HAP-1 (cell line): ENCODE data around the gene PARP12.

Source experiments
- DNase-seq, 2 experiments: peaks; one replicate each; pipeline ENCODE4 v3.0.0-alpha.2; 2016 to 2020; ENCODE audit warnings: low spot score in 2 of 2
- H3K27me3 ChIP-seq: fragments of 250-450 bp; sonication (Bioruptor Pico); 2 replicates; pipeline ENCODE4 v1.5.1; 2020; ENCODE audit warnings: low read depth, mild to moderate bottlenecking, moderate library complexity
- H3K36me3 ChIP-seq: fragments of 250-450 bp; sonication (Bioruptor Pico); replicated peaks from 2 replicates; pipeline ENCODE4 v1.5.1; 2020; ENCODE audit warnings: mild to moderate bottlenecking
- H3K4me1 ChIP-seq: fragments of 250-450 bp; sonication (Bioruptor Pico); 2 replicates; pipeline ENCODE4 v1.5.1; 2020; ENCODE audit warnings: mild to moderate bottlenecking
- H3K4me3 ChIP-seq: fragments of 250-450 bp; sonication (Bioruptor Pico); 2 replicates; pipeline ENCODE4 v1.5.1; 2020; ENCODE audit warnings: mild to moderate bottlenecking, moderate library complexity
- H3K9me3 ChIP-seq: fragments of 250-450 bp; sonication (Bioruptor Pico); 2 replicates; pipeline ENCODE4 v1.5.1; 2020; ENCODE audit warnings: mild to moderate bottlenecking, moderate library complexity
- in situ Hi-C: fragments of 300-500 bp; cut with MboI; formaldehyde crosslinking; loops from 3 replicates; pipeline ENCODE4 v1.14.3; 2020; ENCODE audit warnings: low sequenced_read_pairs, inconsistent platforms, mixed read lengths

Gene PARP12

DNA sequence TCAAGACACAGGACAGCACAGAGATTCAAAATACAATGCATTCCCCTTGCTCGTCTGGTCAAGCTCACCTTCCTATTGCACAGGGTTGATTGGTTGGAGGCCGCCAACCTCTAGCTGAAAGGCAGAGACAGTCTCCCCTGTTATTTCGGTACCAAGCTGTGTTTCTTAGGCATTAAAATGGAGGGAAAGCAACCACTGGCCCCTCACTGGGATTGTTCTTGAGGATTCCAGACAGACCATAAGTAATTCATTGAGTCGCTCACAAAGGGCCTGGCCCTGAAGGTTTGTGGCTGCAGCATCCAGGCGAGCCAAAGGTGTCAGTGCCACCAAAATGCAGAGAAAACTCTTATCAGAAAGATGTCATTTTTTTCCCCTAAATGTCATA is 81.2 kb downstream of the PARP12 start:
- H3K9me3 ChIP-seq, result no peaks in the 10 kb centered on the region
- H3K36me3 ChIP-seq, result no peaks in the 10 kb centered on the region
- in situ Hi-C loops, result no loop called here
- no peak overlapping the region for H3K4me3 ChIP-seq
- H3K27me3 ChIP-seq, result no peaks in the 10 kb centered on the region; the same call in 1 of the 2 replicates
- DNase-seq, result no peak
- H3K4me1 ChIP-seq, result no peaks in the 10 kb centered on the region

DNA sequence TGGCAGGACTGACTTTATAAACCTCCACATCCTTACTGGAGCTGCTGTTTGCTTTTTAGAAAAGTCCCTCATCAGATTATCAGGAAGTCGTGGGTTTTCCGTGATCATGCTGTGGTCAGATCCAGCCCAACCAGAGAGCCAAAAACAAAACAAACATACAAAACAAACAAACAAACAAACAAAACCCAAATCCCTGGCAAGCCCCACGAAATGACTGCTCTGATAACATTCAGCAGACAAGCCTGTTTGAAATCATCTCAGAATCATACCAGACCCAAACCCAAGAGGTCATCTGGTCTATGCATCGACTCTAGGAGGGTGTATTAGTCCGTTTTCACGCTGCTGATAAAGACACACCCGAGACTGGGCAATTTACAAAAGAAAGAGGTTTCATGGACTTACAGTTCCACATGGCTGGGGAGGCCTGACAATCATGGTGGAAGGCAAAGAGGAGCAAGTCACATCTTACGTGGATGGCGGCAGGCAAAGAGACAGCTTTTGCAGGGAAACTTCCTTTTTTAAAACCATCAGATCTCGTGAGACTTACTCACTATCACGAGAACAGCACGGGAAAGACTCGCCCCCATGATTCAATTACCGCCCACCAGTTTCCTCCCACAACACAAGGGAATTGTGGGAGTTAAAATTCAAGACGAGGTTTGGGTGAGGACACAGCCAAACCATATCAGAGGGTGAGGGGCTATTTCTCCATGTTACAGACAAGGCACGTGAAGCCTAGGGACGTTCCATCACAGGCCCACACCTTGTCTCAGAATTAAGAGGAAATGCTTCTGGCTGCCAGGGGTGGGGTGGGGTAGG is 85.7 kb downstream of the PARP12 start:
- in situ Hi-C loops, result no loop called here
- Histone ChIP-seq H3K4me3 (no peak overlapping the region), H3K9me3 (no peaks in the 10 kb centered on the region), H3K4me1 (peaks cover 7% of the 10 kb centered on the region), H3K27me3 (no peaks in the 10 kb centered on the region), H3K36me3 (no peaks in the 10 kb centered on the region)
- DNase-seq, result no peak

DNA sequence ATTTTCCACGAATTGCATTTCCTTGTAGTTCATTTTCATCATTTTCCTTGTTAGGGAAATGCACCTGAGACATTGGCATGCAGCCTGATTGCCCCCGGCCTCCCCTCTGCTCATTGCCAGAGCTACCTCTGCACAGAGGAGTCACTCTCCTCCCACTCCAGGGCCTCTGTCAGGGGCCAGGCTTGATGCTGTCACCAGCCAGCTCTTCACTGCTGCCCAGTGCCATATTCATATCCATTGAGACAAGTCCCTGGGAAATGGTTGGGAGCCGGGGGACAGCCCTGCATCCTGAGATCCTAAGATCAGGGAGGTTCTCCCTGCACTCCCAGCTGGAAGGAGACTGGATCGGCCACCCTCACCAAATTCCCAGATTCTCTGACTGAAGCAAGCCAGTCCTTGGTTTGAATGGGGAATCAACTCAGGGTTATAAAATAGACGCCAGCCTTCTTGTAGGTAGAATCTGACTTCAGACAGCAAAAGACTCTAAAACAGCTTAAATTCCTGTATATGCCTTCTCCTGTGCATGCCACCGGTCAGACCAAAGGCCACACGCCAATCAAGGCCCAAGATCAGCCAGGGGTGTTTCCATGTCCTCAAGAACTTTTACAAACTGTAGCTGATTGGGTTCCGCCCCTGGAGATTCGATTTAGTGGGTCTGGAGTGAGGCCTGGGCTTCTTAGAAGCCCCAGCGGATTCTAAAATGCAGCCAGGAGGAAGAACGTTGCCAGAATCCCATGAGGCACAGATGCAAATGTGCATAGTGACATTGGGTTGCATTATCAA is 86.5 kb downstream of the PARP12 start:
- H3K36me3 ChIP-seq, result no peaks in the 10 kb centered on the region
- peaks cover 11% of the 10 kb centered on the region for H3K4me1 ChIP-seq
- no peak for DNase-seq
- H3K27me3 ChIP-seq, result no peaks in the 10 kb centered on the region
- H3K4me3 ChIP-seq, result no peak overlapping the region
- no peaks in the 10 kb centered on the region for H3K9me3 ChIP-seq
- in situ Hi-C loops, result no loop called here

DNA sequence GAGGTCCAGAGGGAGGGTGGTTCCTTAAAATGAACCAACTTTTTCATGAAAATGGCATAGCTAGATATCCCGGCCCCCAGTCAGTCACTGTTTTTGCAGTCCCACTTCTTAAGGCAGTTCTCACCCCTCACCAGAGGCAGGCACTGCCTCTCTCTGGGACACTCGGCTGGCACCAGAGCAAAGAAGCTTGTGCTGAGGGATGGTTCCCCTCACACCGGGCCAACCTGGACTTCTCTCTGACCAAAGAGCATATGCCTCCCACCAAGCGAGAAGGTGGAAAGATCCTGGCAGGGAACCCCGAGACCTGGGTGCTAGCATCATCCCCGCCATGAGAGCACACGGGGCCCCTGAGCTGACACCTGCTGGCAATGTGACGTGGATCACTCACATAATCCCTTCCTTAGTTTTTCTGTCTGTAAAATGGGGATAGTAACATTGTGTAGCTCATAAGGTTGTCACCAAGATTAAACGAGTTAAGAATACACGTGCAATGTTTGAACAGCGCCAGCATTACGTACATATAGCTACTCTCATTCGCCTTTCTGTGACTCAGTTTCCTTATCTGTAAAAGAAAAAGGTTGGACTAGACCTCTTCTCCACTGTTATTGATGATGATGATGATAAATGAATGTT is 88.5 kb downstream of the PARP12 start:
- DNase-seq, result no peak
- Histone ChIP-seq H3K27me3 (no peaks in the 10 kb centered on the region), H3K4me3 (no peak overlapping the region), H3K9me3 (no peaks in the 10 kb centered on the region), H3K36me3 (no peaks in the 10 kb centered on the region), H3K4me1 (peaks cover 11% of the 10 kb centered on the region)
- in situ Hi-C loops, result no loop called here
